Fibroblast of skin of right quadriceps (primary cell): ENCODE measurements around the gene SHC1.

Source experiments
- DNase-seq: peaks from one replicate; pipeline ENCODE4 v3.0.0-alpha.2; 2013

The SHC1 gene

DNA sequence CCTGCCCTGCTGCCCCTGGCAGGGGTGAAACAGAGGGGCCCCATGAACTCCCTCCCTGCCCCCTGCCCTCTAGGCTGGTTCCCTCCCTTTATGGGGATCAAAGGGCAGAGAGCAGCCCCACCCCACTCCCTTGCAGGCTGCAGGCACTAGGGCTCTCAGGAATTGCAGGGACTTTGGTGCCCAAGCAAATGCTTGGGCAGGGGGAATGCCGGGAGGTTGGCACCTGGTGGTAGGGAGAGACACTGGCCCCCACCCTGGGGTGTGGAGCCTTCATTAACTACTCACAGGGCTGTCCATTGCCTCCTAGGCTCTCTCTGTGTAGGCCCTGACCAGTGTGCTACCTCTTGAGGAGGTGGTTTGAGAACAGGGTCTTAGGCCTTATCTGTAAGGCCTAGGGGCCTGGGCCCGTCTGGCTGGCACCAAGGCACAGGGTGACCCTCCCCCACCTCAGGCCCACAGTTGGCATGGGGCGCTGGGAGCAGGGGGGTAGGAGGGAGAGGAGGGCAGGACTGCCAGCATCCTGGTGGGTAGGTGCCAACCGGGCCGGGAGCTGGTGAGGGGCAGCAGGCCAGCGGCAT is 36.8 kb upstream of the SHC1 start:
- no peak for DNase-seq

GRCh38 chr1:155006601-155007101 is 36.1 kb upstream of the SHC1 start:
- no peak for DNase-seq

DNA sequence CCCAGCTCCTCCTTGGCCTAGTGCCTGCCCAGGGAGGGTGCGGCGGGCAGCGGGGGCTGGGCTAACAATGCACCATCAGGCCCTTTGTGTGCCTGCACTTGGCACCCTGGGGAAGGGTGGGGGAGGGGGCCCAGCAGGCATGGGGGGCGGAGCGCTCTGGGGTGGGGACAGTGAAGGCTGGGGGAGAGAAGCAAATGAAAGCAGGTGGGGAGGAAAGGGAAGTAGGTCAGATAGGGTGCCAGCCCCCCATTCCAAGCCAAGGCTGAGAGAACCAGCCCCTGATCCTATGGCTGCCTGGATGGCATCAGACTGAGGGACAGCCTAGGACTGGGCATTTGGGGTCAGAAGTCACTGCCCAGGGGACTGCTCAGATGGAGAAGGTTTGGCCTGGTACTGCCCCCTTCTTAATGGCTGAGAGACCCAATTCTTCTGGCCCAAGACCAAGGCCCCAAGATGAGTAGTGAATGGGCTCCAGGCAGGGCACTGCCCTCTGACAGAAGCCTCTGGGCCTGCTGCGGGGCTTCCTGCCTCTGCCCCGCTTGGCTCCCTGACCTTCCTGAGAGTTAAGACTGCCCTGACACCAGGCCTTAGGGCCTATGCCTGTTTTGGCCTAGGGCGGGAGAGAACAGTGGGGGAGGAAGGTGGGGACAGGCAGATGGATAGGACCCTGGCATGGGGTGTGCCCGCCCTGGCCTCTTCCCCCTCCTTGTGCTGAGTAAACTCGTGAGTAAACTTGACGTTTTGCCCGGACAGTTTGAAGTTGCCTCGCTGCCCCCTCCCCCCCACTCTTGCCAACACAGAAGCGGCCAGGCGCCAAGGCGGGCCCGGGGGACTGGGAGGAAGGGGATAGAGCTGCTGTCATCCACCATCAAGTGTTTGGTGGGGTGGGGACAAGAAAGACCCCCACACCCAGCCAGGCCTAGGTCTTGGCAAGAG is 34.8 kb upstream of the SHC1 start:
- DNase-seq = no peak

DNA sequence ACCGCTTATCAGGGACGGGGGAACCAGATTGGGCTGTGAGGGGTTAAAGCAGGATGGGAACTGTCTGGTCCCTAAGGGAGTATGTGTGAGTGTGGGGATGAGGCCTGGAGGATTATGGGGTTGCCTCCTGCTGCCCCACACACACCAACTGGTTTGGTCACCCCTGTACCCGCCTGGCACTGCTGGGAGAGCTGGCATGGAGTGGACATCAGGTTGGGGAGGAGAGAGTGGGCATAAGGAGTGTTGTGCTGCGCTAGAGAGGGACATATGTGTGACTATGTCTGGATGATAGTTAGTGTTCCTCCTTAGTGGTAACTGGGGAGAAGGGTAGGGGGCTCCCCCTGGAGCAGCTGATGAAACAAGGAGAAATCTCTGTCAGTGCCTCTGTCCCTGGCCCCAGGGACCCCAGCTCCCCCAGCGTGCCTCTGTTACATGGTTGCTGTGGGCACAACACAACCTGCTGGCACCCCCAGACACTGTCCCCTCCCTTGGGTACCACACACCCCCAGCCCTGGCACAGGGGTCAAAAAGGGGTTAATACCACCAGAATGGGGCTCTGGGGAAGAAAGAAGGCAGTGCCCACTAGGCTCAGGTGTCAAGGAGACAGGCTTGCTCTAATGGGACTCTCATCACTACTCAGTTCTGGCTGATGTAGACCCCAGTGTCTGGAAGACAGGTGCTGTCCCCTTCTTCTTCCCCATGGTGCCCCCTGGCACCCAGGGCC is 34.0 kb upstream of the SHC1 start:
- DNase-seq = no peak

GRCh38 chr1:155003766-155004351 is 33.3 kb upstream of the SHC1 start:
- no peak for DNase-seq

DNA sequence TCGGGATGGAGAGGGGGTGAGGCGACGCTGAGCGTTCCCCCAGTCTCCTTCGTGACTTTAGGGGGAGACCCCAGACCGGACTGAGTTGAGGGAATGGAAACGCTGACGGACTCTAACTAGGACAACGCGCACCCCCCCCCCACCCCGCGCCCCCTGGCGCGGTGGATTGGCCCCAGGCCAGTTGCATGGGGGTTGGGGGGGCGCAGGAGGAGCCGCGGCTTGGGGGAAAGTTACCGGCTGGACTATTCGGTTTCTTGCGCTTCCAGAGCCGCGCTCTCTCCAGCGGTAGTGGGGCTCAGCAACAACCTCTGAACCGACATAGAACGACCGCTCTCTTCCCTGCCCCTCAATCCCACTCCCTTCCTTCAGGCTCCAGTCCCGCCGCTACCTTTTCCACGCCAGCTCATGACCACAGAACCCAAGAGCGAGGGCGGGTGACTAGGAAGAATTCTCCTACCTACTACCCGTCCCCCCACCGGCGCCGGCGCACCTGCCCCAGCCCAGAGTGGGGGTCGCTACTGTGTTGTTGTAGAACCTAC is 32.7 kb upstream of the SHC1 start:
- DNase-seq = no peak

GRCh38 chr1:155002464-155003226 is 32.1 kb upstream of the SHC1 start, which contains the start of gene ZBTB7B:
ZBTB7B (plus strand) TSS chr1:155002802; CDS start chr1:155014661, 11,859 bp downstream.
- no peak for DNase-seq

DNA sequence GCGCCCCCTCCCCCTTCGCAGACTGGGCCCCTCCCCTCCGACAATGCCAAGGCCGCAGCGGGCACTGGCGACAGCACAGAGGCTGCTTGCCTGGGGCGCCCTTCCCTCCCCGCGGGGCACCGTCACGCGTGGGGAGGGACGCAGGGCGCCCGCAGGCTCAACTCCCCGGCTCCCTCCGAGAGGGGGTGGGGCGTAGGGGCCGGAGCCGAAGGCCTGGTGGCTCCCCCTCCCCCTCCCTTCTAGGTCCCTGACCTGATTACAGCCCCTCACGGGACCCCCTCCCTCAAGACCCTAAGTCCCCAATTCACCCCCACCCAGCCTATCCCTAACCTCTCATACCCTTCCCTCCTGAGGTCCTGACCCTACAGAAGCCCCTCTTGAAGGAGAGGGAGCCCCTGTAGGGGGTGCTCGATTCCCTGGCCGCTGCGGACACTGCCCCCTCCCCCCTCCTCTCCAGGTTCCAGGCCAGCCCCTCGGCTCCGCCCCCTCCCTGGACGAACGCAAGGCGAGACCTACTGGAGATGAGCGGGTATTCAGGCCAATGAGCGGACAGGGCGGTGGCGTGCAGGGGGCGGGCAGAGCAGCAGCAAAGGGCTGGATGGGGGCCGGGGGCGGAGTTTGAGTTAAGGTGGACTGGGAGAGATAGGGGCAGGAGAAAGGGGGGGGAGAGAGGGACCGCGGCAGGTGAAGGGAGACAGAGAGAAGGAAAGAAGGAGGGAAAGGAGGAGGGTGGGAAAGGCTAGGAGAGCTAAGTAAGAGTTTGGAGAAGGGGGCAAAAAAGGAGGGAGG is 31.3 kb upstream of the SHC1 start:
- DNase-seq = peak; percentile 99

GRCh38 chr1:155001425-155001674 is 30.8 kb upstream of the SHC1 start:
- DNase-seq = peak; percentile 32

DNA sequence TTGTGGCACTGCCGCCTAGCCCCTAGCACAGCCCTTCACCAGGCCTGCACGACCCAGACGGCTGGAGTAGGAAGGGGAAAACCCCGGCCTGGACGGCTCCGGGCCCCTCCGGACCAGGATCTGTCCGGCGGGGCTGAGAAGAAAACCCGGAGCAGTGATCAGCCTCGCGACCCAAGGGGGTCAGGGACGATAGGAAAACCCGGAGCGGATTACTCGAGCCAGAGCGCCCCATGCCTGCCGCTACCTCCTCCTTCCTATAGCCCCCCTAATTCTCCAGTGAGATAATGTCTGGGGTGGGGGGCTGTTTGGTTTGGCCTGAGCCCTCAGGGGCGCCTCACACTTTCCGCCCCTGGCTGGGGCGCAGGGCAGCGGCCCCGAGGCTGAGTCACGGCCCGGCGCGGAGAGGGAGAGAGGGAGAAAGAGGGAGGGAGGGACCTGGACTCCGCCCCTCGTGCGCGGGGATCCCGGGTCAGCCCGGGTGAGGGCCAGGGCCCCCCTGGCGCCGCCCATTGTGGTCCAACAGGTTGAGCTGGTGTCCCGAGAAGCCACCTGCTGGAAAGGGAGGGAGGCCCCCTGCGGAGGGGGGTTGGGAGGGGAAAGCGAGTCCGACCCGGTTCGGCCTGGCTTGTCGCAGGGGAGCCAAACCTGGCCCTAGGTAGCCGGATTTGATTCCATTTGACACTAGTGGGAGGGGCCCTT is 30.3 kb upstream of the SHC1 start:
- DNase-seq = peak; percentile 83

GRCh38 chr1:155000411-155000725 is 29.8 kb upstream of the SHC1 start:
- DNase-seq = no peak

DNA sequence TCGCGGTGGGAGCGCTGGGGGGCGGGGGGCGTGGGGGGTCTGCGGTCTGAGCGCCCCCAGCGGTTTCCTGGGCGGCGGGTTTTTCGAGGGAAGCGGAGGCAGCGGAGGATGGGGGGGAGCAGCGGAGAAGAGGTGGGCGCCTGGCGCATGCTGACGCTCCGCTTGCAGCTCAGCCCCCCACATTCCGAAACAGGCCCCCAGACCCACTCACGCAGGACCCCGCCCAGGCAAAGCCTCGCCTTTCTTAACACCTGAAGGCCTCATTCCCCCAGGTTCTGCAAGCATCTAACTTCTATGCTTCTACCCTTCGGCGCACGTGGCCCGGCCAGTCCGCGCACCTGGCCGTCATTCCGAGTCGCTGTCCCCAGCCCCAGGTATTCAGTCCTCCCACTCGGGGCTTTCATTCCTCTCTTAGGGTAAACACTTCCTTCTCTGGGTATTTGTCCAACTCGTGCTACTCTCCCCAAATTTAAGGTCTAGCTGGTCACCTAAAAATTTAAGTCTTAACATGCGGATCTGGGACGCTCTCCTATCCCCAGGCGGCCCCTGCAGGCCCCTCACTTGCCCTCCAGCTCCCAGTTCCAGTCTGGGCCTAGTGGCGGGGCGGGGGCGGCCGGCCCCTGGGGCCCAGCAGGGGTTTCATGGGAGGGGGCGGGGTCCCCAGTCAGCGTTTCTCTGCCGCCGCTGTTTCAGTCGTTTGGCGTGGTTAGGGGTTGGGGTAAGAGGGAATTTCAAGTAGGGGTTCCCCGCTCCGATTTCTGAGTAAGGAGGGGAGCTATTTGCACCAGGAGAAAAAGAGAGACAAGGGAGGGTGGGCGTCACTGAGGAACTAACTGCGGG is 29.2 kb upstream of the SHC1 start:
- DNase-seq = no peak

DNA sequence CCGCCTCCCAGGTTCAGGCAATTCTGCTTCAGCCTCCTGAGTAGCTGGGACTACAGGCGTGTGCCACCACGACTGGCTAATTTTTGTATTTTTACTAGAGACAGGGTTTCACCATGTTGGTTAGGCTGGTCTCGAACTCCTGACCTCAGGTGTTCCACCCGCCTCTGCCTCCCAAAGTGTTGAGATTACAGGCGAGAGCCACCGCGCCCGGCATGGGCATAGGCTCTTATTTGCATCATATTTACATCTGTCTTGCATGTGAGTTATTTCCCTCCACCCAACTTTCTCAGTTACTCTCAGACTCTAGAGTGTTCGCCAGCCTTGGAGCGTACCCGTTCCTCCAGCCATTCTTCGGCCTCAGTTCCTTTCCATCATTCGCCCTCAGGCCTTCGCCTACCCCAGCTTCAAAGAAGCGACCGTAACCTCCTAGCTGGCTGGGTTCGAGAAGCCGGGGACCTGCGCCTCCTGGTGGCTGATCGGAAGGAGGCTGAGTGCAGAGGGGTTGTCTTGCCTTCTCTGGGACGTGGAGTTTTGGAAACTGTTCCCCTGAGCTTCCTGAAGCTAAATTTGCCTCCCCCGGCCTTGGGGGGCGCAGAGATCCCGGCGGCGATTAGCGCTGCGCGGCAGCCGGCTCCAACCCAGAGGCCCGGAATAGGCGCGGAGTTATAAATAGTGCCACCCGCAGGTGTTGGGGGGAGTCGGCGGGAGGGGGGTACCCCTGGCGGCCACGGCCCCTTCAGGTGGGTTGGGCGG is 28.4 kb upstream of the SHC1 start:
- DNase-seq = peak; percentile 75

- no peak for DNase-seq
Measured at GRCh38 chr1:154998201-154998780, 27.7 kb upstream of the SHC1 start.

- DNase-seq = no peak
Measured at GRCh38 chr1:154996966-154997701, 26.6 kb upstream of the SHC1 start.

DNA sequence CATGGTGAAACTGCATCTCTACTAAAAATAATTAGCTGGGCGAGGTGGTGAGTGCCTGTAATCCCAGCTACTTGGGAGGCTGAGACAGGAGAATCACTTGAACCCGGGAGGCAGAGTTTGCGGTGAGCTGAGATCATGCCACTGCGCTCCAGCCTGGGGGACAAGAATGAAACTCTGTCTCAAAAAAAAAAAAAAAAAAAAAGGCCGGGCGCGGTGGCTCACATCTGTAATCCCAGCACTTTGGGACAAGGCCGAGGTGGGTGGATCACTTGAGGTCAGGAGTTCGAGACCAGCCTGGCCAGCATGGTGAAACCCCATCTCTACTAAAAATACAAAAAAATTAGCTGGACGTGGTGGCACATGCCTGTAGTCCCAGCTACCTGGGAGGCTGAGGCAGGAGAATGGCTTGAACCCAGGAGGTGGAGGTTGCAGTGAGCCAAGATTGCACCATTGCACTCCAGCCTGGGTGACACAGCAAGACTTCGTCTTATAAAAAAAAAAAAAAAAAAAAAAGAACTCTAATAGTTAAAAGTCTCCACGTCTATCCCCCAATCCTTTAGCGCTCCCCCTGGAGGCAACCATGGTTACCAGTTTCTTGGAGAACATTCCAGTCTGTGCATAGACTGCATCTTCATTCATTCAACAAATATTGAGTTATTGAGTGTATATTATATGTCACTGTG is 24.9 kb upstream of the SHC1 start:
- DNase-seq = peak; percentile 83

GRCh38 chr1:154994591-154994990 is 24.0 kb upstream of the SHC1 start:
- DNase-seq = no peak

DNA sequence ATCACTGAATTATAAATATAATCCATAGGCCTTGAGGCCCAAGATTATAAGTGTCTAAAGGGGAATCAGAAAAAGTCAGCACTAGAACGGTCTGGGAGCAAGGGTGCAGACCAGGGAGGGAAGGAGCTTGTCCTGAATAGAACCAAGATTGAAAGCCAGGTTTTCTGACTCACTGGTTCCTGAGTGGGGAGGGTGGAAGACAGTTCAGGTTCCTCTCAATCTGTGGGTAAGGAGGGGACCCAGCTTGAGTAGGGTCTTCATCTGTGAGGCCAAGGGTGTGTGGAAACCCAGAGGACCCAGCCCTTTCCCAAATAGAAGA is 23.7 kb upstream of the SHC1 start:
- no peak for DNase-seq
